ACHN (cell line): Measurements from ENCODE around the gene DIP2A.
"Not testable (repeated sequence)": the region's sequence is repeated elsewhere in the genome, so short reads cannot be mapped to it uniquely, and the experiment has no call there.

ENCODE experiments used
- DNase-seq: peaks from one replicate; pipeline ENCODE4 v3.0.0-alpha.2; 2015
- in situ Hi-C: cut with HindIII; loops from 2 replicates; pipeline ENCODE4 v1.10.0; 2017; ENCODE audit warnings: low sequenced_read_pairs, low pct_ligation_motif_present, low pct_unique_long_range_greater_than_20kb

The DIP2A gene

DNA sequence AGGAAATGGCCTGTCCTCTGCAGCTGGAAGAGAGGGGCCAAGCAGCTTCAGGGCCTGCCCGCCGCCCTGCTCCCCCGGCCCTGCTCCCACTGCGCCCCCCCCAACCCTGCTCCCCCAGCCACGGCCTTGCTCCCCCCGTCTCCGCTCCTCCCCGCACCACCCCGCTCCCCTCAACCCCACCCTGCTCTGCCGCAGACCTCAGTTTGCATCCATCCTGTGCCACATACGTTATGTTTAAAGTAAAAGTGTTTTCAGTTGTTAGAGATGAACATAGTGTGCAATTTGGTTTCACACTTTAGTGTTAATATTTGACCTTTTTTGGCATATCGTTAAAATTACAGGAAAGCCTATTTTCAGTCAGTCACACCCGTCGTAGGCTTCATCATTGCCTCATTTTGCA lies 34.1 kb upstream of the DIP2A start:
- DNase-seq, result no peak
- in situ Hi-C loops, result no loop called here

- in situ Hi-C loops, result no loop called here
These were observed 33.6 kb upstream of the DIP2A start for GRCh38 chr21:46425041-46425440.

DNA sequence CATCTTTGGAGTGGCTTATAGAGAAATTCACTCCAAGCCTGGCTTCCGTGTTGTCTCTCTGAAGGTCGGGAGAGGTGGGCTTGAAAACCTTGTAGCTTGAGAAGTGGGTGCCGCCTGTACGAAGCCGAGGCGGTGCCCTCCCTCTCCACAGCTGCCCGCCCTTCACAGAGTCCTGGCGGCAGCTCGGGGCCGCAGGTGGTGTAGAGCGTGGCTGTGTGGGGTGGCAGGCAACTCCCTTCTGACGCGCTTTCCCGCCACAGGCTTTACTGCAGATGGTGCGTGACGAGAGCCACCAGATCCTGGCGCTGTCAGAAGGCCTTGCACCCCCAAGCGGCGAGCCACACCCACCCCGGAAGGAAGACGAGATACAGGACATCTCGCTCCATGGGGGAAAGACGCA lies 33.1 kb upstream of the DIP2A start:
- DNase-seq, result no peak

More at GRCh38 chr21:46425041-46425440, 33.6 kb upstream of the DIP2A start:
- DNase-seq, result no peak

GRCh38 chr21:46426313-46427046 lies 32.2 kb upstream of the DIP2A start:
- in situ Hi-C loops, result no loop called here
- DNase-seq, result no peak

More for the DNA sequence above, 33.1 kb upstream of the DIP2A start:
- in situ Hi-C loops, result no loop called here

DNA sequence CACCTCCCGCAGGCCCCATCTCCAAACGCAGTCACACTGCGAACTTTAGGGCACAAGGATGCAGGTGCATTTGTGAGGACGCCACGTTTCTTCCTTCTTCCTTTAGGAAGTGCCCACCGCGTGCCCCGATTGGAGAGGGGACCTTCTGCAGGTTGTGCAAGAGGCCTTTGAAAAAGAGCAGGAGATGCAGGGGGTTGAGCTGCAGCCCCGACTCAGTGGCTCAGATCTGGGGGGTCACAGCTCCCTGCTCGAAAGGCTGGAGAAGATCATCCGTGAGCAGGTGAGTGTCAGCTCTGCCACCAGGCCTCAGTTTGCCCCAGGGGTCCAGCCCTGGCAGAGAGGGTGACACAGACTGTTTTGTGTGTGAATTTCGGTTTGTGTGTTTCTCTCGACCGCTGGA lies 31.2 kb upstream of the DIP2A start:
- no peak for DNase-seq
- in situ Hi-C loops, result no loop called here

DNA sequence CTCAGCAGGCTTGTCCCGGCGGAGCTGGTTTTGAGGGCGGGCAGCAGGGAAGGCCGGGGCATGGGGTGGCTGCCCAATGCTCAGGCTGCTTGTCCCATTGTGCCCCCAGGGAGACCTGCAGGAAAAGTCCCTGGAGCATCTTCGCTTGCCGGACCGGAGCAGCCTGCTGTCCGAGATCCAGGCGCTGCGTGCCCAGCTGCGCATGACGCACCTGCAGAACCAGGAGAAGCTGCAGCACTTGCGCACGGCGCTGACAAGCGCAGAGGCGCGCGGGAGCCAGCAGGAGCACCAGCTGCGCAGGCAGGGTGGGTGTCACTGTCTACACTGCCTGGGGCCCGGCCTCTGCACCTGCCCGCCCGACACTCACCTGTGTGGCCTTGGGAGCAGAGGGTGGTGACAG lies 30.4 kb upstream of the DIP2A start:
- in situ Hi-C loops, result no loop called here
- DNase-seq, result no peak

GRCh38 chr21:46428987-46429710 lies 29.5 kb upstream of the DIP2A start:
- no peak for DNase-seq
- in situ Hi-C loops, result no loop called here

DNA sequence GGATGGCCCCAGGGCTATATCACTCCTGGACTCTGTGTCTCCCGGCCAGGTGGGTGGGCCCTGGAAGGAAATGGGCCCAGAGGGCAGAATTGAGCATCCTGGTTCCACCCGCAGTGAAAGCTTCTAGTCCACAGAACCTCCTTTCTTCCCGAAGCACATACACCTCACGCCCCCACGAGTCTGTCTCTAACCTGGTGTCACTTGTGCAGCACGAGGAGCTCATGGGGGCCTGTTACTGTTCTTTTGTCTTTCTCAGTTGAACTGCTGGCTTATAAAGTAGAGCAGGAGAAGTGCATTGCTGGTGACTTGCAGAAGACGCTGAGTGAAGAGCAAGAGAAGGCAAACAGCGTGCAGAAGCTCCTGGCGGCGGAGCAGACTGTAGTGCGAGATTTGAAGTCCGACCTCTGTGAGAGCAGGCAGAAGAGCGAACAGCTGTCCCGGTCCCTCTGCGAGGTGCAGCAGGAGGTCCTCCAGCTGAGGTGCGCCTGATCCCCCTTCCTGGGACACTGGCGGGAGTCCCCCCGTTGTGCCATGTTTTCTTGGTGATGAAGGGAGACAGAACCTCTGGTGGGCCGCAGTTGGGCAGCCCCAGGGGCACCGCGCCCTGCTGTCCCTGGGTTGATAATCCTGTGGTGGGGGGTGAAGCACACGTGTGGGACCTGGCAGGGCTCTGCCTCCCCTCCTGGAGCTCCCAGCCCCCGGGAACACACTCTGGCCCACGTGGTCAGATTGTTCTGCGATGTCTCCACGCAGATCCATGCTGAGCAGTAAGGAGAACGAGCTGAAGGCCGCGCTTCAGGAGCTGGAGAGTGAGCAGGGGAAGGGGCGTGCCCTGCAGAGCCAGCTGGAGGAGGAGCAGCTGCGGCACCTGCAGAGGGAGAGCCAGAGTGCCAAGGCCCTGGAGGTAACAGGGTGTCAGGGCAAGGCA lies 28.7 kb upstream of the DIP2A start:
- DNase-seq, result no peak
- in situ Hi-C loops, result no loop called here

DNA sequence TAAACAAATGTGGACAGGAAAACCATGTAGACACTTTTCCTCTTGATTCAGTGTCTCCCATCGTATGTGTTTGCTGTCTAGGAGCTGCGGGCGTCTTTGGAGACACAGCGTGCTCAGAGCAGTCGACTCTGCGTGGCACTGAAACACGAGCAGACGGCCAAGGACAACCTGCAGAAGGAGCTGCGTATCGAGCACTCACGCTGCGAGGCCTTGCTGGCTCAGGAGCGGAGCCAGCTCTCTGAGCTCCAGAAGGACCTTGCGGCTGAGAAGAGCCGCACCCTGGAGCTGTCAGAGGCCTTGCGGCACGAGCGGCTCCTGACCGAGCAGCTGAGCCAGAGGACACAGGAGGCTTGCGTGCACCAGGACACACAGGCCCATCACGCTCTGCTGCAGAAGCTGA lies 27.2 kb upstream of the DIP2A start:
- DNase-seq, result no peak
- in situ Hi-C loops, result no loop called here

DNA sequence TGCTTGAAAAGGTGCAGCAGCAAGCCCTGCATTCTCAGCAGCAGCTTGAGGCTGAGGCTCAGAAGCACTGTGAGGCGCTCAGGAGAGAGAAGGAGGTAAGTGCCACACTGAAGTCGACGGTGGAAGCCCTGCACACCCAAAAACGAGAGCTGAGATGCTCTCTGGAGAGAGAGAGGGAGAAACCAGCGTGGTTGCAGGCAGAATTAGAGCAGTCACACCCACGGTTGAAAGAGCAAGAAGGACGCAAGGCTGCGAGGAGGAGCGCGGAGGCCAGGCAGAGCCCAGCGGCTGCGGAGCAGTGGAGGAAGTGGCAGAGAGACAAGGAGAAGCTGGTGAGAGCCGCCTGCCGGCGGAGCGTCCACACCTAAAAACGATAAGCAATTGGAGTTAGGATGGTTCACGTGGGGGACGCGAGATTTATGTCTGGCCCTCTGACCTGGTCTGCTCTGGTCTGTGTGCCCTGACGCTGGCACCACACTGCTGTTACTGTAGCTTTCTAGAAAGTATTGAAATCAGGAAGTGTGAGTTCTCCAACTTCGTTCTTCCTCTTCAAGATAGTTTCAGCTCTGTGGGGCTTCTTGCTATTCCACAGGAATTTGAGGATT lies 26.7 kb upstream of the DIP2A start:
- no peak for DNase-seq
- in situ Hi-C loops, result no loop called here

DNA sequence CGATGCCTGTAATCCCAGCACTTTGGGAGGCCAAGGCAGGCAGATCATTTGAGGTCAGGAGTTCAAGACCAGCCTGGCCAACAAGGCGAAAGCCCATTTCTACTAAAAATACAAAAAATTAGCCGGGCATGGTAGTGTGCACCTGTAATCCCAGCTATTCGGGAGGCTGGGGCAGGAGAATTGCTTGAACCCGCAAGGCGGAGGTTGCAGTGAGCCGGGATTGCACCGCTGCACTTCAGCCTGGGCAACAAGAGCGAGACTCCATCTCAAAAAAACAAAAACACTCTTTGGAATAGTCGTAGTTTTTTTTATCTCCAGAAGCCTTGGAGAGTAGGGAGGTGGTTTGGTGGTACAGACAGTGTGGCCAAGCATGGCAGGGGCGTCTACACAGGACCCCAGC lies 25.6 kb upstream of the DIP2A start:
- in situ Hi-C loops, DNase-seq: not testable (repeated sequence)

DNA sequence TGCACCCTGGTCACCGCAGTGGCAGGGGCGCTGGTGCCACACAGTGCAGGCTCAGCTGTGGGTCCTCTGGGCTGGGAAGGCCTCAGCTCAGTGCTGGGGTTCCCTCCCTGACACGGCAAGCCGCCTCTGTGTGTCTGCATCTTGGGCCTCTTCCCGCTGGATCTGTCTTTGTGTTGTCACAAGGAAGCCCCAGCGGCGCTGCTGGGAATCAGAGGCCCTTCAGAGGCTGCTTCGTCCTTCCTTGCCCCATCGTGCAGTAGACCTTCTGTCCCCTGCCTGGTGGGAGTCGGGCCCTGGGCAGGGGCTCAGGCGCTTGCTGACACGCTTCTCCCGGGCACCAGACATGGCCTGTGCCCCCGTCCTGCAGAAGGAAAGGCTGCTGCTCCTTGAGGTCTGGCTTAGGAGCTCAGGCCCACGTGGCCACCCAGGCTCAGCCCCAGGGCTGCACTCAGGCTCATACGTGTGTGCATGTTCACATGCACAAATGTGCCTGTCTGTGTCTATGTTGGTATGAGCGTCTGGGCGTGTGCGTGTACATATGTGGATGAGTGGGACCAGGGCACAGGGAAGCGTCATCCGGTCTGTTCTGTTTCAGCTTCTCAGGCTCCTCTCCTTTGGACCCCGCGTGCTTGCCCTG lies 24.3 kb upstream of the DIP2A start:
- no peak for DNase-seq
- in situ Hi-C loops, result no loop called here

- in situ Hi-C loops, result no loop called here
- no peak for DNase-seq
These were observed 22.9 kb upstream of the DIP2A start for GRCh38 chr21:46435786-46436227.

GRCh38 chr21:46436621-46437020 lies 22.1 kb upstream of the DIP2A start:
- in situ Hi-C loops, result no loop called here

DNA sequence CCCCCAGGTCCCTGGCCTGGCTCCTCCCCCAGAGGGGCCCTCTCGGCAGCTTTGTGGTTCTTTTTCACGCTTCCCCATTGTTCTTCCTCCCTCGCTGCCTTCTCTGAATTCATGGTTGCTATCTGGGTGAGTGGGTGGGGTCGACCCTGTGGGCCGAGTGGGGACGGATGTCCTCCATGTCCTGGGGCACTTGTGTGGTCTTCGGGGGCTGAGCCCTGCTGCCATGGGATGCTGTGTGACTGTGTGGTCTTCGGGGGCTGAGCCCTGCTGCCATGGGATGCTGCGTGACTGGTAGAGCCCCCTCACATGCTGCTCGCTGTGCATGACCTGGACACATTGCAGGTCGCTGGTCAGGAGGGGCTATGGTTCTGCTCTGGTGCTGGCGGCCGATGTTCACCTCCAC lies 21.6 kb upstream of the DIP2A start:
- no peak for DNase-seq

More at GRCh38 chr21:46436621-46437020, 22.1 kb upstream of the DIP2A start:
- DNase-seq, result no peak

DNA sequence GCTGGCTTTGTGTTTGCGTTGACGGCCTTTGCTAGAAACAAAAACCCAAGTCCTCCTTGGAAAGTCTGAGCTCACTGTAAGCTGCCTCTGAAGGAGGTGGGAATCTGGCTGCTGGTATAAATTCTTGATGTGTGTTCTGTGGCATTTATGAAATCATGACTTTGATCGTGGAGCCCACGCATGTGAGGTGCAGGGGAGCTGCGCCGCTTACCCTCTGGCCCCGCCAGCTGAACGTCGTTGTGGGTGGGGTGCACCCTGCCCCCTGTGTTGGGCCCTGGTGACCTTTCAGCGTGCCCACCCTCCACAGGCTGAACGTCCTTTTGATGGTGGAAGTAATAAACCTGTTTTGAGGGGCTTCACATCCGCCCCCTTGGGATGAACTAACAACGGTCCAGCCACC lies 21.2 kb upstream of the DIP2A start:
- DNase-seq, result no peak
- in situ Hi-C loops, result no loop called here

More for the DNA sequence above, 21.6 kb upstream of the DIP2A start:
- in situ Hi-C loops, result no loop called here

DNA sequence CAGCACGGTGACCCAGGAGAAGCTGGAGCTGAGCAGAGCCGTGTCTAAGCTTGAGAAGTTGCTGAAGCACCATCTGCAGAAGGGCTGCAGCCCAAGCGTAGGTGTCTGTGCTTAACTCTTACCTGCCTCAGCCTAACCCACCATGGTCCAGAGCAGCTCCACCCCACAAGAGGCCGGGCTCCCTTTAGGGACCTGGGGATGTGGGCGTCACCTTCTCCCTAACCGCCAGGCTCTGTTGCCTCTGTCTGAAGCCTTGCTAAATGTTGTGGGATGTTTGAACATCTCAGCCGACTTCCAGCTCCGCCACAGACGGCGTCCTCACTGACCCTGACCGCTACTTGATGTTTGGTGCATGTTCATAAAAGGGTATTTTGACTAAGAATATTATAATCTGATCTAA lies 20.4 kb upstream of the DIP2A start:
- DNase-seq, result no peak
- in situ Hi-C loops, result no loop called here

DNA sequence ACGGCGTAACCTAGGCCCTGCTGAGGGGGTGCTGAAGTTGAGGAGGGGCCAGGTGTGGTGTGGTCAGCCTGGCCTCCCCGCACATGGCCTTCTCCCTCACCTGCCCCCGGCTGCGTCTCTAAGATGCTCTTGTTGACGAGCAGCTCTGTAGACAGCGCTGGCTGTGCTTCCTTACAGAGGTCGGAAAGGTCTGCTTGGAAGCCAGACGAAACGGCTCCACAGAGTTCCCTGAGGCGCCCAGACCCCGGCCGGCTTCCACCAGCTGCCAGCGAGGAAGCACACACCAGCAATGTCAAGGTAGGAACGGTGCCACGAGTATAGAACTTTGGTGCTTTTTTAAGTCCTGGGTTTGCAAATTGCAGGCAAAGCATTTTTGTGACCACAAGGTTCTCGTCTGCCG lies 18.8 kb upstream of the DIP2A start:
- in situ Hi-C loops, result no loop called here
- DNase-seq, result no peak
